Measurements from ENCODE around the gene CXCL5.

The CXCL5 gene

GRCh38 chr4:74014332-74014731 is 15.9 kb upstream of the CXCL5 start:
- TF ChIP-seq CTCF (IDR thresholded peaks at IDR 0.05), result no peak

GRCh38 chr4:74013264-74013663 is 14.8 kb upstream of the CXCL5 start:
- no peak for TF ChIP-seq CTCF (IDR thresholded peaks at IDR 0.05)

- no peak for TF ChIP-seq CTCF (IDR thresholded peaks at IDR 0.05)
Observed at GRCh38 chr4:74012130-74012529, 13.7 kb upstream of the CXCL5 start.

- no peak for TF ChIP-seq CTCF (IDR thresholded peaks at IDR 0.05)
Observed at GRCh38 chr4:74009307-74009706, 10.8 kb upstream of the CXCL5 start.

- no peak for TF ChIP-seq CTCF (IDR thresholded peaks at IDR 0.05)
Observed at GRCh38 chr4:74006009-74006476, 7.6 kb upstream of the CXCL5 start.

- TF ChIP-seq CTCF (IDR thresholded peaks at IDR 0.05), result no peak
Observed at GRCh38 chr4:74005528-74005927, 7.1 kb upstream of the CXCL5 start.

- no peak for TF ChIP-seq CTCF (IDR thresholded peaks at IDR 0.05)
Observed at GRCh38 chr4:74004668-74005067, 6.2 kb upstream of the CXCL5 start.

- no peak for TF ChIP-seq CTCF (IDR thresholded peaks at IDR 0.05)
Observed at GRCh38 chr4:74000301-74000700, 1.8 kb upstream of the CXCL5 start.
